GM19438 (cell line): ENCODE measurements around the gene SYCN.
"Not testable (repeated sequence)": the region's sequence is repeated elsewhere in the genome, so short reads cannot be mapped to it uniquely, and the experiment has no call there.

ENCODE experiments used
- ATAC-seq: cut with Tn5 transposase; IDR thresholded peaks from one replicate; pipeline ENCODE4 v1.9.1; 2021; ENCODE audit warnings: low read depth; ENCODE audit not compliant: unreplicated experiment

The SYCN gene, protein sequence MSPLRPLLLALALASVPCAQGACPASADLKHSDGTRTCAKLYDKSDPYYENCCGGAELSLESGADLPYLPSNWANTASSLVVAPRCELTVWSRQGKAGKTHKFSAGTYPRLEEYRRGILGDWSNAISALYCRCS

GRCh38 chr19:39203372-39204341, at the start of gene SYCN:
SYCN (minus strand) TSS chr19:39204263; CDS start chr19:39204254, 9 bp downstream.
- ATAC-seq, result no peak

DNA sequence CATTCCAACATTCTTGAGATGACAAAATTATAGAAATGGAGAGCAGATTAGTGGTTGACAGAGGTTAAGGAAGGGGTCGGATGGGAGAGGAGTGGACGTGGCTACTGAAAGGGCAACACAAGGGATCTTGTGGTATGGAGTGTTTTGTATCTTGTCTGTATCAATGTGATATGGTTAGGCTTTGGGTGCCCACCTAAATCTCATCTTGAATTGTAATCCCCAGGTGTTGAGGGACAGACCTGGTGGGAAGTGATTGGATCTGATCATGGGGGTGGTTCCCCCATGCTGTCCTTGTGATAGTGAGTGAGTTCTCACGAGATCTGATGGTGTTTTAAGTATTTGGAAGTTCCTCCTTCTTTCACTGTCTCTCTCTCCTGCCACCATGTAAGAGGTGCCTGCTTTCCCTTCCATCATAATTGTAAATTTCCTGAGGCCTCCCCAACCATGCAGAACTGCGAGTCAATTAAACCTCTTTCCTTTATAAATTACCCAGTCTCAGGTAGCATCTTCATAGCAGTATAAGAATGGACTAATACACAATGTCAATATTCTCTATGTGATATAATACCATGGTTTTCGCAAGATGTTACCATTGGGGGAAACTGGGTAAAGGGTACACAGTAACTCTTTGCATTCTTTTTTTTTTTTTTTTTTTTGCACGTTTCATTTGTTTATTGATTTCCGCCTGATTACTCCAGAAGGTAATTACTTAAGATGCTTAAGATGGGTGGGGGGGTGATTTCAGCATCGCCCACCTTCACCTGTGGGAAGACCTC, 49.5 kb upstream of the SYCN start:
- ATAC-seq, result no peak

- no peak for ATAC-seq
Measured at GRCh38 chr19:39252458-39252857, 48.4 kb upstream of the SYCN start.

DNA sequence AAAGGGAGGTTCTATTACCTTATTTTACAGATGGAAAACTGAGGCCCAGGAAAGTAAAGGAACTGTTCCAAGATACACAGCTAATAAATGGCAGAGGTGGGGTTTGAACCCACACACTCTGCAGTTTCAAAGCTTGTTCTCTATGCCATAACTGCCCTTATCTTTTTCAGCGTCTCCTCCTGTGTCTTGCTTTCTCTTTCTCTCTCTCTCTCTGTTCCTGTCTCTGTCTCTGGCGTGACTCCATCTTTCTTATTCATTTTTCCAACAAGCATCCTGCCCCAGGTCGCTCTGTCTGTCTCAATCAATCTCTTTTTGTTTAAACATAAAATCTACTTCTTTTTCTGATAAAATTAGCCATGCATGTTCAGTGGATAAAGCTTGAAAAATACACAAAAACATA, 47.8 kb upstream of the SYCN start:
- ATAC-seq, result no peak

DNA sequence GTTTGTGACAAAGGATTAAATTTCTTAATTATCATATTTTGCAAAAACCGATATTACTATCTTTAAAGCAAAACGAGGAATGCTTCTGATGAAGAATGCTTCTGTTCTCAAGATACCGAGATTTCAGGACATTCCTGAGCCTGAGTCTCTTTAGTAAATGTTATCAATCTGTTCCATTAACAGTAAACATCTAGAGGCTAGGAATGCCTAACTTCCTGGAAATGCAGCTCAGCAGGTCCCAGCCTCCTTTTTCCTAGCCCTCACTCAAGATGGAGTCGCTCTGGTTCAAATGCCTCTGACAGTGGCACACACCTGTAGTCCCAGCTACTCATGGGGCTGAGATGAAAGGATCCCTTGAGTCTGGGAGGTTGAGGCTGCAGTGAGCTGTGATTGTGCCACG, 47.0 kb upstream of the SYCN start:
- no peak for ATAC-seq

GRCh38 chr19:39248806-39249205, 44.7 kb upstream of the SYCN start, which contains the start of gene IFNL4:
IFNL4 (minus strand) TSS chr19:39248856.
- no peak for ATAC-seq

- ATAC-seq, result no peak
Measured at GRCh38 chr19:39247701-39248664, 43.9 kb upstream of the SYCN start.

GRCh38 chr19:39246951-39247669, 43.0 kb upstream of the SYCN start:
- no peak for ATAC-seq

GRCh38 chr19:39245166-39245565, 41.1 kb upstream of the SYCN start:
- ATAC-seq, result not testable (repeated sequence)

- not testable (repeated sequence) for ATAC-seq
Measured at GRCh38 chr19:39244410-39245100, 40.5 kb upstream of the SYCN start, which contains the start of gene IFNL3. IFNL3 (minus strand) TSS chr19:39245006; CDS start chr19:39244967, 39 bp downstream.

DNA sequence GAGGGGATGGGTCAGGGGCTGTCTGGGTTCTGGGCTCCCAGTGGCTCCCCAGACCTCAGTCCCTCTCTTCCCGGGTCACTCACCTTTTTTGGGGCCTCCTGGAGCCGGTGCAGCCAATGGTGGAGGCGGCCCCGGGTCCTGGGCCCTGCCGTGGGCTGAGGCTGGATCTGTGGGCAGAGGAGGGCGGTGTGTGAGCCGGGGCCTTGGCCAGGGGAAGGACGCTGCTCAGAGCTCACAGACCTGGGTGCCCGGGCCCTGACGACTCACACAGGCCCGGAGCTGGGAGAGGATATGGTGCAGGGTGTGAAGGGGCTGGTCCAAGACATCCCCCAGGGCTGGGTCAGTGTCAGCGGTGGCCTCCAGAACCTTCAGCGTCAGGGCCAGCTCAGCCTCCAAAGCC, 39.7 kb upstream of the SYCN start:
- ATAC-seq, result not testable (repeated sequence)

DNA sequence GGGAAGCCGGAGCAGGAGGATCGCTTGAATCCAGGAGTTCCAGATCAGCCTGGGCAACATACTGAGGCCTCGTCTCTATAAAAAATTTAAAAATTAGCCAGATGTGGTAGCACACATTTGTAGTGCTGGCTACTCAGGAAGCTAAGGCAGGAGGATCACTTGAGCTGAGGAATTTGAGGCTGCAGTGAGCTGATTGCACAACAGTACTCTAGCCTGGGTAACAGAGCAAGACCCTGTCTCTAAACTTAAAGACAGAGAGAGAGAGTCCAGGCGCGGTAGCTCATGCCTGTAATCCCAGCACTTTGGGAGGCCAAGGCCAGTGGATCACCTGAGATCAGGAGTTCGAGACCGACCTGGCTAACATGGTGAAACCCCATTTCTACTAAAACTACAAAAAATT, 36.4 kb upstream of the SYCN start:
- no peak for ATAC-seq

- no peak for ATAC-seq
Measured at GRCh38 chr19:39238944-39239343, 34.9 kb upstream of the SYCN start.

GRCh38 chr19:39238209-39238608, 34.1 kb upstream of the SYCN start:
- ATAC-seq, result no peak

DNA sequence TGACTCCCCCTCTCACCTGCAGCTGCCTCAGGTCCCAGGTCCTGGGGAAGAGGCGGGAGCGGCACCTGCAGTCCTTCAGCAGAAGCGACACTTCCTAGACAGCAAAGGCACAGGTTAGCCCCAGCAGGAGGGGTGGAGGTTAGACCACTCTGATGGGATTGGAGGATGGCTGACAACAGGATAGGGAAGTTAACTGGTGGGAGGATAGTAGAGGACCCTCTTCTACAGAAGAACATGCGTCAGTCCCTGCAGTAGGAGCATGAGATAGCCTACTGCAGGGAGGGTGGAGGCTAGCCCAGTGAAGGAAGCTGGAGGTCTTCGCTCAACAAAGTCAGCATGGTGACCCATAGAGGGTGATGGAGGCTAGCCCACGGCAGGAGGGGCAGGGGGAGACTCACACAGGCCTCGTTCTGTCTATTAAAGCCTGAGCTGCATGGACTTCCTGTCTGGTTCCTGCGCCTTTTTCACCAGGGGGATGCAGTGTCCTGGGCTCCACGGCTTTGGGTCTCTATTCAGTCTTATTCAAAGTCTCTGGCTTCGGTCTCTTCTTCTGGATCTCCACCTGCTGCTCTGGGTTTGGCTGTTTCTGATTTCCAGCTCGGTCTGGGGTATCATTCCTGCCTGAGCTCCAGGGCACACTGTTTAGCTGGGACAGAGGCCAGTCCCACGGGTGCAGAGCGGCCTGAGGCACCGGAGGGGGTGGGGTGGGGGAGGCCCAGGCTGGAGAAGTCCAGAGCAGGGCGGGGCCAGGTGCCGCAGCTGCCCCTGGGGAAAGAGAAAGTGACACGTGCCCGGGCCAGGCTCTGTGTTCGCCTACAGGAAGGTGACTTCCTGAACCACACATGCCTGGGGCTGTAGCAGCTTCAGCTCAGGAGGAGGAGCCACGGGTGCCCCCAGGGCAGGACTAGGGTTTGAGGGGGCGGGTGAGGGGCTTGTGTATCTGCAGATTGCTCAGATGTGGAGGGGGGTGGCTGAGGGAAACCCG, 33.4 kb upstream of the SYCN start:
- no peak for ATAC-seq

- ATAC-seq, result no peak
Measured at GRCh38 chr19:39236527-39236926, 32.5 kb upstream of the SYCN start.

GRCh38 chr19:39232708-39233107, 28.6 kb upstream of the SYCN start:
- ATAC-seq, result no peak
